Measurements from ENCODE around the gene SIX4. TPM values are rescaled to one million over a fixed set of nuclear protein-coding genes. Genes with fewer than 3 reads are reported as not detected.

SIX4 gene
- total and polyA plus RNA-seq, 9 of the 15 experiments (the other 6 are each of a cell fraction or from before 2014, with no cell fraction given) = 0.77 to 8.6 (median 5.6) TPM

DNA sequence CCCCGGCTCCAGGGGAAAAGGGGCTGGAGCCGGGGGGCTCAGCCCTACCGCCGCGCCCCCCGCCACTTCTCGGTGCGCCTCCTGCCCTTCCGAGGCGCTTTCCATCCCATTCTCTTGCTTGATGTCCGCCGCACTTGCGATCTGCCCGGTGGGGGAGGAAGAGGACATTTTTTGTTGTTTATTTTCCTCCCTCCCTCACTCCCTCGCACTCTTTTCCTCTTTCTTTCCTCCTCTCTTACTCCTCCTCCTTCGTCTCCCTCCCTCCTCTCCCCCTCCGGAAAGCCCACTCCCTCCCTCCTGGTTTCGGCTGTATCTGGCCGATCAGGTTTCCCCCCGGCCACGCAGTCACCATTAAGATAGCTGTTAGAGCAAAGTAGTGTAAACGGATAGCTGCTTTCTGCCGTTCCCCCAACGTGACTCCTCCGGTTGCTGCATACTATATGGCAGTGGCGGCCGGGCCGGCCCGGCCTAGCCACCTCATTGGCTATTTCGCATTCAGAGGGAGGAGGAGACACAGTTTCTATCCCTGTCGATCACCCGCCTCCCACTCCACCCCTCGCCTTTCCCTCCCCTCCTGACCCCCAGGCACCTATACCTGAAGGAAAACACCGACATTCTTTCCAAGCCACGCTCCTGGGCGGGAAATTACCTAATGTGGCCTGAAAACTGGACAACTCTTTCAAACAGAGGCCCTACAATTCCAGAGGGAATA, at the start of gene SIX4 (continued):
- TF ChIP-seq, protein P1, sequence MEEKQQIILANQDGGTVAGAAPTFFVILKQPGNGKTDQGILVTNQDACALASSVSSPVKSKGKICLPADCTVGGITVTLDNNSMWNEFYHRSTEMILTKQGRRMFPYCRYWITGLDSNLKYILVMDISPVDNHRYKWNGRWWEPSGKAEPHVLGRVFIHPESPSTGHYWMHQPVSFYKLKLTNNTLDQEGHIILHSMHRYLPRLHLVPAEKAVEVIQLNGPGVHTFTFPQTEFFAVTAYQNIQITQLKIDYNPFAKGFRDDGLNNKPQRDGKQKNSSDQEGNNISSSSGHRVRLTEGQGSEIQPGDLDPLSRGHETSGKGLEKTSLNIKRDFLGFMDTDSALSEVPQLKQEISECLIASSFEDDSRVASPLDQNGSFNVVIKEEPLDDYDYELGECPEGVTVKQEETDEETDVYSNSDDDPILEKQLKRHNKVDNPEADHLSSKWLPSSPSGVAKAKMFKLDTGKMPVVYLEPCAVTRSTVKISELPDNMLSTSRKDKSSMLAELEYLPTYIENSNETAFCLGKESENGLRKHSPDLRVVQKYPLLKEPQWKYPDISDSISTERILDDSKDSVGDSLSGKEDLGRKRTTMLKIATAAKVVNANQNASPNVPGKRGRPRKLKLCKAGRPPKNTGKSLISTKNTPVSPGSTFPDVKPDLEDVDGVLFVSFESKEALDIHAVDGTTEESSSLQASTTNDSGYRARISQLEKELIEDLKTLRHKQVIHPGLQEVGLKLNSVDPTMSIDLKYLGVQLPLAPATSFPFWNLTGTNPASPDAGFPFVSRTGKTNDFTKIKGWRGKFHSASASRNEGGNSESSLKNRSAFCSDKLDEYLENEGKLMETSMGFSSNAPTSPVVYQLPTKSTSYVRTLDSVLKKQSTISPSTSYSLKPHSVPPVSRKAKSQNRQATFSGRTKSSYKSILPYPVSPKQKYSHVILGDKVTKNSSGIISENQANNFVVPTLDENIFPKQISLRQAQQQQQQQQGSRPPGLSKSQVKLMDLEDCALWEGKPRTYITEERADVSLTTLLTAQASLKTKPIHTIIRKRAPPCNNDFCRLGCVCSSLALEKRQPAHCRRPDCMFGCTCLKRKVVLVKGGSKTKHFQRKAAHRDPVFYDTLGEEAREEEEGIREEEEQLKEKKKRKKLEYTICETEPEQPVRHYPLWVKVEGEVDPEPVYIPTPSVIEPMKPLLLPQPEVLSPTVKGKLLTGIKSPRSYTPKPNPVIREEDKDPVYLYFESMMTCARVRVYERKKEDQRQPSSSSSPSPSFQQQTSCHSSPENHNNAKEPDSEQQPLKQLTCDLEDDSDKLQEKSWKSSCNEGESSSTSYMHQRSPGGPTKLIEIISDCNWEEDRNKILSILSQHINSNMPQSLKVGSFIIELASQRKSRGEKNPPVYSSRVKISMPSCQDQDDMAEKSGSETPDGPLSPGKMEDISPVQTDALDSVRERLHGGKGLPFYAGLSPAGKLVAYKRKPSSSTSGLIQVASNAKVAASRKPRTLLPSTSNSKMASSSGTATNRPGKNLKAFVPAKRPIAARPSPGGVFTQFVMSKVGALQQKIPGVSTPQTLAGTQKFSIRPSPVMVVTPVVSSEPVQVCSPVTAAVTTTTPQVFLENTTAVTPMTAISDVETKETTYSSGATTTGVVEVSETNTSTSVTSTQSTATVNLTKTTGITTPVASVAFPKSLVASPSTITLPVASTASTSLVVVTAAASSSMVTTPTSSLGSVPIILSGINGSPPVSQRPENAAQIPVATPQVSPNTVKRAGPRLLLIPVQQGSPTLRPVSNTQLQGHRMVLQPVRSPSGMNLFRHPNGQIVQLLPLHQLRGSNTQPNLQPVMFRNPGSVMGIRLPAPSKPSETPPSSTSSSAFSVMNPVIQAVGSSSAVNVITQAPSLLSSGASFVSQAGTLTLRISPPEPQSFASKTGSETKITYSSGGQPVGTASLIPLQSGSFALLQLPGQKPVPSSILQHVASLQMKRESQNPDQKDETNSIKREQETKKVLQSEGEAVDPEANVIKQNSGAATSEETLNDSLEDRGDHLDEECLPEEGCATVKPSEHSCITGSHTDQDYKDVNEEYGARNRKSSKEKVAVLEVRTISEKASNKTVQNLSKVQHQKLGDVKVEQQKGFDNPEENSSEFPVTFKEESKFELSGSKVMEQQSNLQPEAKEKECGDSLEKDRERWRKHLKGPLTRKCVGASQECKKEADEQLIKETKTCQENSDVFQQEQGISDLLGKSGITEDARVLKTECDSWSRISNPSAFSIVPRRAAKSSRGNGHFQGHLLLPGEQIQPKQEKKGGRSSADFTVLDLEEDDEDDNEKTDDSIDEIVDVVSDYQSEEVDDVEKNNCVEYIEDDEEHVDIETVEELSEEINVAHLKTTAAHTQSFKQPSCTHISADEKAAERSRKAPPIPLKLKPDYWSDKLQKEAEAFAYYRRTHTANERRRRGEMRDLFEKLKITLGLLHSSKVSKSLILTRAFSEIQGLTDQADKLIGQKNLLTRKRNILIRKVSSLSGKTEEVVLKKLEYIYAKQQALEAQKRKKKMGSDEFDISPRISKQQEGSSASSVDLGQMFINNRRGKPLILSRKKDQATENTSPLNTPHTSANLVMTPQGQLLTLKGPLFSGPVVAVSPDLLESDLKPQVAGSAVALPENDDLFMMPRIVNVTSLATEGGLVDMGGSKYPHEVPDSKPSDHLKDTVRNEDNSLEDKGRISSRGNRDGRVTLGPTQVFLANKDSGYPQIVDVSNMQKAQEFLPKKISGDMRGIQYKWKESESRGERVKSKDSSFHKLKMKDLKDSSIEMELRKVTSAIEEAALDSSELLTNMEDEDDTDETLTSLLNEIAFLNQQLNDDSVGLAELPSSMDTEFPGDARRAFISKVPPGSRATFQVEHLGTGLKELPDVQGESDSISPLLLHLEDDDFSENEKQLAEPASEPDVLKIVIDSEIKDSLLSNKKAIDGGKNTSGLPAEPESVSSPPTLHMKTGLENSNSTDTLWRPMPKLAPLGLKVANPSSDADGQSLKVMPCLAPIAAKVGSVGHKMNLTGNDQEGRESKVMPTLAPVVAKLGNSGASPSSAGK (IDR thresholded peaks at IDR 0.05) = peak; percentile 48
- peak; percentile 28; the same call in 1 of the 2 replicates for TF ChIP-seq PML (IDR thresholded peaks at IDR 0.05; ENCODE audit: low read length)
- TF ChIP-seq TAF1 (IDR thresholded peaks at IDR 0.05; ENCODE audit: control insufficient read depth, extremely low read depth, insufficient read depth, low read length, severe bottlenecking) = peak; percentile 82
- TF ChIP-seq, protein P2, sequence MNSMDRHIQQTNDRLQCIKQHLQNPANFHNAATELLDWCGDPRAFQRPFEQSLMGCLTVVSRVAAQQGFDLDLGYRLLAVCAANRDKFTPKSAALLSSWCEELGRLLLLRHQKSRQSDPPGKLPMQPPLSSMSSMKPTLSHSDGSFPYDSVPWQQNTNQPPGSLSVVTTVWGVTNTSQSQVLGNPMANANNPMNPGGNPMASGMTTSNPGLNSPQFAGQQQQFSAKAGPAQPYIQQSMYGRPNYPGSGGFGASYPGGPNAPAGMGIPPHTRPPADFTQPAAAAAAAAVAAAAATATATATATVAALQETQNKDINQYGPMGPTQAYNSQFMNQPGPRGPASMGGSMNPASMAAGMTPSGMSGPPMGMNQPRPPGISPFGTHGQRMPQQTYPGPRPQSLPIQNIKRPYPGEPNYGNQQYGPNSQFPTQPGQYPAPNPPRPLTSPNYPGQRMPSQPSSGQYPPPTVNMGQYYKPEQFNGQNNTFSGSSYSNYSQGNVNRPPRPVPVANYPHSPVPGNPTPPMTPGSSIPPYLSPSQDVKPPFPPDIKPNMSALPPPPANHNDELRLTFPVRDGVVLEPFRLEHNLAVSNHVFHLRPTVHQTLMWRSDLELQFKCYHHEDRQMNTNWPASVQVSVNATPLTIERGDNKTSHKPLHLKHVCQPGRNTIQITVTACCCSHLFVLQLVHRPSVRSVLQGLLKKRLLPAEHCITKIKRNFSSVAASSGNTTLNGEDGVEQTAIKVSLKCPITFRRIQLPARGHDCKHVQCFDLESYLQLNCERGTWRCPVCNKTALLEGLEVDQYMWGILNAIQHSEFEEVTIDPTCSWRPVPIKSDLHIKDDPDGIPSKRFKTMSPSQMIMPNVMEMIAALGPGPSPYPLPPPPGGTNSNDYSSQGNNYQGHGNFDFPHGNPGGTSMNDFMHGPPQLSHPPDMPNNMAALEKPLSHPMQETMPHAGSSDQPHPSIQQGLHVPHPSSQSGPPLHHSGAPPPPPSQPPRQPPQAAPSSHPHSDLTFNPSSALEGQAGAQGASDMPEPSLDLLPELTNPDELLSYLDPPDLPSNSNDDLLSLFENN (IDR thresholded peaks at IDR 0.05; ENCODE audit: low read depth in 2 of 2, low read length in 2 of 2) = no peak
- TF ChIP-seq, protein P3, sequence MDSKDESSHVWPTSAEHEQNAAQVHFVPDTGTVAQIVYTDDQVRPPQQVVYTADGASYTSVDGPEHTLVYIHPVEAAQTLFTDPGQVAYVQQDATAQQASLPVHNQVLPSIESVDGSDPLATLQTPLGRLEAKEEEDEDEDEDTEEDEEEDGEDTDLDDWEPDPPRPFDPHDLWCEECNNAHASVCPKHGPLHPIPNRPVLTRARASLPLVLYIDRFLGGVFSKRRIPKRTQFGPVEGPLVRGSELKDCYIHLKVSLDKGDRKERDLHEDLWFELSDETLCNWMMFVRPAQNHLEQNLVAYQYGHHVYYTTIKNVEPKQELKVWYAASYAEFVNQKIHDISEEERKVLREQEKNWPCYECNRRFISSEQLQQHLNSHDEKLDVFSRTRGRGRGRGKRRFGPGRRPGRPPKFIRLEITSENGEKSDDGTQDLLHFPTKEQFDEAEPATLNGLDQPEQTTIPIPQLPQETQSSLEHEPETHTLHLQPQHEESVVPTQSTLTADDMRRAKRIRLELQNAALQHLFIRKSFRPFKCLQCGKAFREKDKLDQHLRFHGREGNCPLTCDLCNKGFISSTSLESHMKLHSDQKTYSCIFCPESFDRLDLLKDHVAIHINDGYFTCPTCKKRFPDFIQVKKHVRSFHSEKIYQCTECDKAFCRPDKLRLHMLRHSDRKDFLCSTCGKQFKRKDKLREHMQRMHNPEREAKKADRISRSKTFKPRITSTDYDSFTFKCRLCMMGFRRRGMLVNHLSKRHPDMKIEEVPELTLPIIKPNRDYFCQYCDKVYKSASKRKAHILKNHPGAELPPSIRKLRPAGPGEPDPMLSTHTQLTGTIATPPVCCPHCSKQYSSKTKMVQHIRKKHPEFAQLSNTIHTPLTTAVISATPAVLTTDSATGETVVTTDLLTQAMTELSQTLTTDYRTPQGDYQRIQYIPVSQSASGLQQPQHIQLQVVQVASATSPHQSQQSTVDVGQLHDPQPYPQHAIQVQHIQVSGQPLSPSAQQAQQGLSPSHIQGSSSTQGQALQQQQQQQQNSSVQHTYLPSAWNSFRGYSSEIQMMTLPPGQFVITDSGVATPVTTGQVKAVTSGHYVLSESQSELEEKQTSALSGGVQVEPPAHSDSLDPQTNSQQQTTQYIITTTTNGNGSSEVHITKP (IDR thresholded peaks at IDR 0.05; ENCODE audit: partially characterized antibody) = peak; percentile 86
- TF ChIP-seq EGR1 (conservative IDR thresholded peaks at IDR 0.05) = peak; percentile 39; the same call in 1 of the 2 replicates
- TF ChIP-seq CREM (IDR thresholded peaks at IDR 0.05; ENCODE audit: low read depth) = peak; percentile 27

Data from K562 (cell line).